Peyer's patch (tissue), 4 donors: Measurements from ENCODE around the gene MED13L. TPM values are rescaled to one million over a fixed set of nuclear protein-coding genes. Genes with fewer than 3 reads are reported as not detected.
"Not testable (repeated sequence)": the region's sequence is repeated elsewhere in the genome, so short reads cannot be mapped to it uniquely, and the experiment has no call there.

Experiments used
- DNase-seq, 3 donors: peaks; one replicate each; pipeline ENCODE4 v3.0.0-alpha.2; 2017 to 2019
- H3K27ac ChIP-seq, 4 donors: fragments of 200-600 bp; sonication (generic); one replicate each; pipeline ENCODE4 v1.5.1; 2016 to 2019
- H3K27me3 ChIP-seq, 2 donors: fragments of 200-600 bp; sonication (generic); one replicate each; pipeline ENCODE4 v1.5.1; 2019
- H3K36me3 ChIP-seq, 3 donors: fragments of 200-600 bp; sonication (generic); one replicate each; pipeline ENCODE4 v1.5.1; 2016 to 2019
- H3K4me1 ChIP-seq, 4 donors: fragments of 200-600 bp; sonication (generic); one replicate each; pipeline ENCODE4 v1.5.1; 2016 to 2019
- H3K4me3 ChIP-seq, 4 donors: fragments of 200-600 bp; sonication (generic); 1 replicate in 3 of 4; 2 replicates in 1 of 4; pipeline ENCODE4 v1.5.1; 2016 to 2019; ENCODE audit warnings: mild to moderate bottlenecking in 1 of 4
- H3K9me3 ChIP-seq, 4 donors: fragments of 200-600 bp; sonication (generic); one replicate each; pipeline ENCODE4 v1.5.1; 2016 to 2019; ENCODE audit warnings: mild to moderate bottlenecking in 1 of 4
- POLR2A ChIP-seq, 2 donors: fragments of 450-650 bp; IDR thresholded peaks; one replicate each; pipeline ENCODE4 v1.5.1; 2017; ENCODE audit warnings: antibody characterized with exemption in 2 of 2, mild to moderate bottlenecking in 2 of 2, moderate library complexity in 2 of 2
- total RNA-seq, 4 donors: library from RNA; depleted of rRNA; stranded (reverse); fragments of >200 nt; gene quantifications; one replicate each; pipeline ENCODE4 v1.1.0, GENCODE V29; 2016
- TF ChIP-seq, protein P1 (sequence below), 6 experiments: fragments of 450-650 bp in 4 of 6; fragments of 200-600 bp in 2 of 6; sonication (generic) in 1 of 6; IDR thresholded peaks; one replicate each; pipeline ENCODE4 v1.5.1; 2017 to 2019; ENCODE audit warnings: antibody characterized with exemption in 6 of 6, mild to moderate bottlenecking in 3 of 6, moderate library complexity in 1 of 6

The MED13L gene
- total RNA-seq, 4 donors from 2014 or later: 127 to 181 (median 145) TPM

- H3K4me3 ChIP-seq: no peak overlapping the region
- H3K9me3 ChIP-seq: no peaks in the 10 kb centered on the region
- TF ChIP-seq POLR2A (IDR thresholded peaks at IDR 0.05): no peak
- TF ChIP-seq, protein P1, sequence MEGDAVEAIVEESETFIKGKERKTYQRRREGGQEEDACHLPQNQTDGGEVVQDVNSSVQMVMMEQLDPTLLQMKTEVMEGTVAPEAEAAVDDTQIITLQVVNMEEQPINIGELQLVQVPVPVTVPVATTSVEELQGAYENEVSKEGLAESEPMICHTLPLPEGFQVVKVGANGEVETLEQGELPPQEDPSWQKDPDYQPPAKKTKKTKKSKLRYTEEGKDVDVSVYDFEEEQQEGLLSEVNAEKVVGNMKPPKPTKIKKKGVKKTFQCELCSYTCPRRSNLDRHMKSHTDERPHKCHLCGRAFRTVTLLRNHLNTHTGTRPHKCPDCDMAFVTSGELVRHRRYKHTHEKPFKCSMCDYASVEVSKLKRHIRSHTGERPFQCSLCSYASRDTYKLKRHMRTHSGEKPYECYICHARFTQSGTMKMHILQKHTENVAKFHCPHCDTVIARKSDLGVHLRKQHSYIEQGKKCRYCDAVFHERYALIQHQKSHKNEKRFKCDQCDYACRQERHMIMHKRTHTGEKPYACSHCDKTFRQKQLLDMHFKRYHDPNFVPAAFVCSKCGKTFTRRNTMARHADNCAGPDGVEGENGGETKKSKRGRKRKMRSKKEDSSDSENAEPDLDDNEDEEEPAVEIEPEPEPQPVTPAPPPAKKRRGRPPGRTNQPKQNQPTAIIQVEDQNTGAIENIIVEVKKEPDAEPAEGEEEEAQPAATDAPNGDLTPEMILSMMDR (IDR thresholded peaks at IDR 0.05): no peak
- no peak for DNase-seq
- no peak overlapping the region for H3K27ac ChIP-seq
- H3K36me3 ChIP-seq: no peaks in the 10 kb centered on the region
- H3K4me1 ChIP-seq: peaks cover 0 to 6% (median 0%) of the 10 kb centered on the region in 4 donors
- H3K27me3 ChIP-seq: no peaks in the 10 kb centered on the region
Measured at GRCh38 chr12:116039081-116039480, 238.4 kb downstream of the MED13L start.

- no peak for DNase-seq
- H3K36me3 ChIP-seq: no peaks in the 10 kb centered on the region
- H3K27ac ChIP-seq: no peak overlapping the region
- no peaks in the 10 kb centered on the region for H3K27me3 ChIP-seq
- H3K9me3 ChIP-seq: no peaks in the 10 kb centered on the region
- TF ChIP-seq POLR2A (IDR thresholded peaks at IDR 0.05): no peak
- TF ChIP-seq, protein P1 (IDR thresholded peaks at IDR 0.05): no peak
- no peak overlapping the region for H3K4me3 ChIP-seq
- no peaks in the 10 kb centered on the region for H3K4me1 ChIP-seq
Measured at GRCh38 chr12:116037941-116038837, 239.3 kb downstream of the MED13L start.

DNA sequence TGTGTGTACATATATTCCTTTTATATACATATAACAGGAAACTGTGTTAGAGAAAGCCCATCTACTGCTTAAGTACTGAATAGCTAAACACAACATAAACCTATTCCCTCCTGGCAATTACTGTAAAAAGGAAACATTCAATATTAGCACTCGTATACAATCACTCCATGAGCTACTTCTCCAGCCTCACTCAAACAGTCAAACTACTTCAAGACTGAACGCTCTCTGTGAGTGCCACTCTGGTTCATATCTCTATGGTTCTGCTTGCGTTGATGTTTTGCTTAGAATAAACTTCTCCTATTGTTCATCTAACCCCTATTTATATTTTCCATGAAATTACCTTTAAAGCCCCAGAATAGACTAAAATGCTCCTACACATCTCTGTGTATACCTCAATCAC lies 243.7 kb downstream of the MED13L start:
- no peaks in the 10 kb centered on the region for H3K9me3 ChIP-seq
- no peak overlapping the region for H3K27ac ChIP-seq
- DNase-seq: no peak
- no peaks in the 10 kb centered on the region for H3K27me3 ChIP-seq
- no peak for TF ChIP-seq POLR2A (IDR thresholded peaks at IDR 0.05)
- TF ChIP-seq, protein P1 (IDR thresholded peaks at IDR 0.05): no peak
- no peak overlapping the region for H3K4me3 ChIP-seq
- H3K36me3 ChIP-seq: no peaks in the 10 kb centered on the region
- no peaks in the 10 kb centered on the region for H3K4me1 ChIP-seq

- not testable (repeated sequence) for H3K27ac ChIP-seq, H3K4me1 ChIP-seq, H3K9me3 ChIP-seq, H3K36me3 ChIP-seq, H3K4me3 ChIP-seq, H3K27me3 ChIP-seq, DNase-seq
Measured at GRCh38 chr12:116031624-116032023, 245.9 kb downstream of the MED13L start.

- TF ChIP-seq, protein P1 (IDR thresholded peaks at IDR 0.05): no peak
- no peak for TF ChIP-seq POLR2A (IDR thresholded peaks at IDR 0.05)
- Histone ChIP-seq H3K36me3 (no peaks in the 10 kb centered on the region), H3K9me3 (no peaks in the 10 kb centered on the region), H3K4me1 (no peaks in the 10 kb centered on the region), H3K27ac (no peak overlapping the region), H3K27me3 (no peaks in the 10 kb centered on the region), H3K4me3 (no peak overlapping the region)
- DNase-seq: no peak
Measured at GRCh38 chr12:116028619-116029018, 248.9 kb downstream of the MED13L start.

DNA sequence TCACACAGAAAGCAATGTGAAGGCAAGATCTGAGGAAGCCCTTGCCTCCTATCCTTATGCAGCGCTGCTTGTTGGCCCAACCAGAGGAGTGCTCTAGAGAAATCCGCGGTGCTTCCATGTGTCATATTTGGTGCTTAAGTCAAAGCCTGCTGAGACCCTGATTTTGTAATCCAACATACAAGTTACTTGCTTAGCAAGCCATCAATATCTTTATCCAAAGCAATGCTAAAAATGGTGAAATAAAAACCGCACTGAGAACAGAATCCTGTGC lies 250.0 kb downstream of the MED13L start:
- no peaks in the 10 kb centered on the region for H3K27me3 ChIP-seq
- no peak for DNase-seq
- no peak overlapping the region for H3K27ac ChIP-seq
- H3K9me3 ChIP-seq: no peaks in the 10 kb centered on the region
- no peaks in the 10 kb centered on the region for H3K36me3 ChIP-seq
- no peaks in the 10 kb centered on the region for H3K4me1 ChIP-seq
- no peak for TF ChIP-seq POLR2A (IDR thresholded peaks at IDR 0.05)
- TF ChIP-seq, protein P1 (IDR thresholded peaks at IDR 0.05): no peak
- H3K4me3 ChIP-seq: no peak overlapping the region
